Stimulated activated CD4-positive, alpha-beta T cell treated with anti-CD3 and anti-CD28 coated beads, TNF-alpha, amount 100 ng/mL, for 1 hour (primary cell): Measurements from ENCODE around the gene RCAN2.
"Not testable (repeated sequence)": the region's sequence is repeated elsewhere in the genome, so short reads cannot be mapped to it uniquely, and the experiment has no call there.

Source experiments
- DNase-seq, 3 donors: peaks; one replicate each; pipeline ENCODE4 v3.0.0-alpha.2; 2020; ENCODE audit warnings: low read depth in 3 of 3, low spot score in 1 of 3

RCAN2 gene

GRCh38 chr6:46390153-46390876 lies 100.9 kb downstream of the RCAN2 start:
- no peak for DNase-seq

GRCh38 chr6:46387728-46388127 lies 103.5 kb downstream of the RCAN2 start:
- not testable (repeated sequence) for DNase-seq

DNA sequence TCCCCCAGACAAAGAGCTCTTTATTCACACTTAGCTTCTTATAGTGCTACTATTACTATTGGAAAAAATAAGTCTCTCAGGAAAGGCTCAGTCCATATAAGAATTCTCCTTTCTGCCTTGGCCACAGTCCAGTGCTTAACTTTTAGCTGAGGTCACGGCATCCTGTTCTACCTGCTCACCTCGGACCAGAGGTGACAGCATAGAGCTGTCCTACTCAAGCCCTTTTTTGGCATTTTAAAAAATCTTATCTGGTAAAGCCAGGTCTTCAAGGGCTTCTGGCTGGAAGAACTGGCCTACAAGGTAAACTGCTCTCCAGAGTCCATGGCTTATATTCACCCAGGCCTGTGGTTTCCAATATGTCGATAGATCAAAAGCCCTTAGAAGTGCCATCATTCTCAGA lies 109.7 kb downstream of the RCAN2 start:
- no peak for DNase-seq

DNA sequence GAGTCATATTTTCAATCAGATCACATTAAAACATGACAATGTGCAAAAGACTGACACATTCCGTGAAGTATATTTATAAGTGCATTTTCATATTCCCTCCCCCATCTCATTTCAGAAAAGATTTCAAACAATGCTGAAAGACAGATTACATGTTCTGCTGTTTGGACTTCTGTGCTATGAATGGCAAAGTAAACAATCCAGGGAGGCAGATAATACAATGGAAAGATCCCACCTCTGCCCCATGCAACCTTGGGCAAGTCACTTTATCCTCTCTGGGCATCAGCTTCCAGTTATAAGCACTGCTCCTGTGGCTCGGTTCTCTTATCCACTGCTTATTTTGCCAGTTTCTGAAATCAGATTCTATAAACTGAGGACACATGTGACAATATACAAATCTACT lies 110.2 kb downstream of the RCAN2 start:
- no peak for DNase-seq

DNA sequence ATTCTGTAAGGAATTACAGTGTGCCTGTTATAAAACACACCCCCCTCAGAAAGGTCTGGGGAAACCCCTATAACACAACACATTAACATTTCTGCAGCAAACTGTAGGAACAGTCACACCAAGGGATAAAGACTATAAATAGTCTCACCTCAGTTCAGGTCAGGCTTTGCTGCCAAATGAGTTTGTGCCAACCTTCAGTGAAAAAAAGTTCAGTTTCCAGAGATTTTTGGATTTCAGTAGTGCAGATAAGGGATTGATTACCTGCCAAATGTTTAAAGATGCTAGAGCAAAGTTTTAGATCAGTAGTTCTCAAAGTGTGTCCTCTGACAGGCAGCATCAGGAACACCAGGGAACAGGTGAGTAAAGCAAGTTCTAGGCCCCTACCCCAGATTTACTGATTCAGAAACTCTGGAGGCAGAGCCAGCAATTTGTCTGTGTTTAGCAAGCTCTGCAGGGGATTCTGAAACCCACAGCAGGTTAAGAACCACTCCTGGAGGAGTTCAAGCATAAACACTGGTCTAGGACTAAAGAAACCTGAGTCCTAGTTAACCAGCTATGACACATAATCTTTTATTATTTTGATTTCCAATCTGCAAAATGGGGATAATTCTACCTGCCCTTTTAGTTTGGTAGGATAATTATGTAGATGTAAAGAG lies 111.0 kb downstream of the RCAN2 start:
- no peak for DNase-seq

DNA sequence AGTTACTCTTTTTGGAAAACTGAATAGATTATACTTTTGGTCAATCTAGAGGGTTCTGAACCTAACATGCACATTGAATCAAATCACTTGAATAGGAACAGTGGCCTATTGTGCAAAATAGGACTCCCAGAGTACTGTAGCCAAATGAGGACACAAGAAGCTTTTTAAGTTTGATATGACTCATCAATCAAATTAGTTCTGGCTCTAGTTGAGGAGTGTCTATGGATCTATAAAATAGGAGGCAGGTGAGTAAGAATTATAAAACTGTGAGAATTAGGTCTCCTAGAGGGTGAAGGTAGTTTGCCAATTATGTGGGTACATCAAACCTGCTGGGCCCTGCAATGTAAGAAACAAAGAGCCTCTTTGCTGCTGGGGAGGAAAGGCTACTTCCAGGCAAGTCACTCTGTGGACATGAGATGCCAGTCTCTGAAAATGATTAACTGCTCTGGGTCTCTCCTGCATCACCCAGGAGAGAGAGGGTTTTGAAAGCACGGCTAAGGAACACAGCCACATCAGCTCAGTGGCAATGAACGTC lies 112.3 kb downstream of the RCAN2 start:
- no peak for DNase-seq

- DNase-seq: no peak
Observed at GRCh38 chr6:46378161-46378881, 112.9 kb downstream of the RCAN2 start.

GRCh38 chr6:46377209-46377608 lies 114.0 kb downstream of the RCAN2 start:
- no peak for DNase-seq

GRCh38 chr6:46376562-46377061 lies 114.6 kb downstream of the RCAN2 start:
- DNase-seq: no peak

GRCh38 chr6:46370622-46371021 lies 120.6 kb downstream of the RCAN2 start:
- no peak for DNase-seq

- no peak for DNase-seq
Observed at GRCh38 chr6:46368169-46368536, 123.1 kb downstream of the RCAN2 start.

GRCh38 chr6:46367354-46368168 lies 123.7 kb downstream of the RCAN2 start:
- DNase-seq: no peak

DNA sequence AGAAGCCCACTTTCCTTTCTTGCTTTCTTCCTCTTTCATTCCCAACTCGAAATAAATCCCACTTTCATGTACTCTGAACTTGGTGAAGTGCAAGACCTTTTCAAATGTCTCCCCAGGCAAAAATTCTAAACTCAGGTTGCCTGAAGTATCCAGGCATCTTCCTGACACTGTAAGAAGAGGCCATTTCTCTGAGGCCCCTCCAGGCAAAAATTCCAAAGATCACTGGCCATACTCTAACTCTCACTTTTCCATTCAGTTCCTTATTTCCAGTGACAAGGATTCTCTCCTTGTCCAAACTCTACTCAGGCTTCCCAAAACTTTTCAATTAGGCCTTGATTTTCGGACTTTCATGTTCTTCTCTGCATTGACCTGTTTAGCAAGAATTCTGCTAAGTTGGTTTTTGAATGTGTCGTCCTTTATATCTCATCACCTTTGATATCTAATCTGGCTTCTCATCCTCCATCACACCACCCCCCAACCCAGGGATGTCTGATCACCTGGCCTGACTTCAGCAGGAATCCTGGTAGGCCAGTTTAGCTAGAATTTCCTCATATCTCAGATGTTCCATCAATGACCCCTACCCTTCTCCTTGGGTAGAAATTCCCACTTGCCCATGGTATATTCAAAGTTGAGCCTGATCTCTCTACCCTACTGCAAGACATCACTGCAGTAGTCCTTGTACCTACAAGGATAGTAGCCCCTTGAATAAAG lies 124.9 kb downstream of the RCAN2 start:
- DNase-seq: no peak

- no peak for DNase-seq
Observed at GRCh38 chr6:46357591-46357990, 133.7 kb downstream of the RCAN2 start.

- no peak for DNase-seq
Observed at GRCh38 chr6:46356543-46356942, 134.7 kb downstream of the RCAN2 start.

GRCh38 chr6:46353528-46353927 lies 137.7 kb downstream of the RCAN2 start:
- DNase-seq: no peak

GRCh38 chr6:46352541-46353268 lies 138.5 kb downstream of the RCAN2 start:
- no peak for DNase-seq

GRCh38 chr6:46350714-46351113 lies 140.5 kb downstream of the RCAN2 start:
- no peak for DNase-seq

DNA sequence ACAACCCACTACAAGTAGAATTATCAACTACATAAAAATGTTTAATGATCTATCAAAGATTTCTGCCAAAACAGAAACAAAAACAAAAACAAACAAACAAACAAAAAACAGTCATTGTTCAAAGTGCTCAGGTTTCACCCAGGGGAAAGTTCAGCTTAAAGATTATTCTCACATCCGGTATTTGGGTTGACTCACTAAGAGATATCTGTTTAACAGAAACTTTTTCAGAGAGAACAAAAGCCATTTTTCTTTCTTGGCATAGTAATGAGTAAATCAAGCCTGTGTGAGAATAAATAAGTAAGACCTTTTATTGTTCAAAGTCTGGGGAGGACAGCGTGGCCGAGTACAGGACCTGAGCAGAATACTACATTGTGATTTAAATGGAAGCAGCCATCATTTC lies 143.6 kb downstream of the RCAN2 start:
- DNase-seq: no peak

- DNase-seq: no peak
Observed at GRCh38 chr6:46340246-46340645, 151.0 kb downstream of the RCAN2 start.
